ENCODE results near the gene FRRS1.
A peak's percentile ranks its signal among the peaks of the same experiment; 100 is the strongest.

The FRRS1 gene

DNA sequence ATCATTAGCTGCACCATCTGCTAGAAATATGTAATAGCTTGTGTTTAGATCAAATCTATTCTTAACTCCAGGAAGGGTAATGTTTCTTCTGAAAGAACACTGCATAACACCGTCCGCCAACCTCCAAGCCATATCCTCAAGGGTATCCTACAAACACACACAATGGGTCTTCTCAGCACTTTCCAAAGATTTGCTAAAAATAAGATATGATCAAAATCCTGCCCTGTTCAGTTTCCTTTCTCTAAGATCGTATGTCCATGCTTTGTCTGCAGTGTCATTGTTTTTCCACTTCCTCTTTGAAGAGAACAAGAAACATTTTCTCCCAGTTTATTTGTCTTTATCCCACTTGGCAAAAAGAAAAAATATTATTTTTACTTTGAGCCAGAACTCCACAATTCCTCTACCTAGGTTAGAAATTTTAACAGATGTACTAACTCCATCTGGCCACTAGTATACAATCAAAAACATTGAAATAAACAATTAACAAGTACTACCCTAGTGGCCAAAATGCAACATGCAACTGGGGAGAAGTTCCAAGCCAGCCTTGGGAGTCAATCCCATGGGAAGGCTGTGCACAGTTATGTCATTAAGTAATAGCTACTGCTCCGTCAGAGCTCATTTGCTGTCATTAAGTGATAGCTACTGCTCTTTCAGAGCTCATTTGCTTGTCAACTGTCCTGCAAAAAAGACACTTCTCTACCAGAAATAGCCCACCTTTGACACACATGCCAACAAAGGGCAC is 37.8 kb downstream of the FRRS1 start:
- DNase-seq (ENCODE audit: low spot score): no peak

DNA sequence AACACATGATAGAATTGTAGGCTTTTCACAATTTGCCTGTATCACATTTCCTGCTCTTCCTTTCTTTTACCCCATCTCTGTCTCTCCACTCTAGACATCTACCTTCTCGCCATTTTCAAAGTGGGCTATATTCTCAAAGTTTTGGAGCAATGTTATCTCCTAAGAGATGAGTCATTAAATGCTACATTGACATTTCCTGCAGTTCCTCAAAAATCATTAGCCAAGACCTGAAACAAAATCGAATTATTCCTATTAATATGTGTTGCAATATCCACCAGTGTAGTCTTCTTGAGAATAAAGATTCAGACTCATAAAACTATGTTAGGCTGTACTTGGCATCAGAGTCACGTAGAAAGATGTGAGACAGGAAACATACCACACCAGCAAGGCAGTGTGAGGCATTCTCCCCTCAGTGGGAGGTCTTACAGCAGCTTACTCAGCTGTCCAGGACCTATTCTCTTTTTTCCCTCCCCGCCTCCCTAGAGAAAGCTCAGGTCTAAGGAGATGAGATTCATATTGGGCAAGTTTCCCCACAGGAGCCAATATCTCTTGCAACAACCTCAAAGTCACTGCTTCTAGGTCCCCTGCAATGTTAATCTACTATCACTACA is 38.8 kb downstream of the FRRS1 start:
- no peak for DNase-seq (ENCODE audit: low spot score)

- DNase-seq (ENCODE audit: low spot score): no peak
Observed at GRCh38 chr1:99726818-99727217, 39.6 kb downstream of the FRRS1 start.

DNA sequence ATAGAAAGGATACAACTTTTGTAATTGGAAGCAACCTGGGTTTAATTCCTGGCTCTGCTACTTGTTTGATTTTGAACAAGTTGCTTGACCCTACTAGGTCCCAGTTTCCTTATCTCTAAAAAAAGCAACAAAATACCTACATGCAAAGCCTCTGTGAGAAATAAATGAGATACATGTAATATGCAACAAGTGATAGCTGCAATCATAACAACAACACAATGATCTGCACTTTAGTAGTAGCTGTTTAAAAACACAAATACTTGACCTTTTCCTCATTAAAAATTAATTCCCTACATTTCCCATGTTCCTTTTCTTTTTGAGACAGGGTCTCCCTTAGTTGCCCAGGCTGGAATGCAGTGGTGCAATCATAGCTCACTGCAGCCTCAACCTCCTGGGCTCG is 40.0 kb downstream of the FRRS1 start:
- no peak for DNase-seq (ENCODE audit: low spot score)

DNA sequence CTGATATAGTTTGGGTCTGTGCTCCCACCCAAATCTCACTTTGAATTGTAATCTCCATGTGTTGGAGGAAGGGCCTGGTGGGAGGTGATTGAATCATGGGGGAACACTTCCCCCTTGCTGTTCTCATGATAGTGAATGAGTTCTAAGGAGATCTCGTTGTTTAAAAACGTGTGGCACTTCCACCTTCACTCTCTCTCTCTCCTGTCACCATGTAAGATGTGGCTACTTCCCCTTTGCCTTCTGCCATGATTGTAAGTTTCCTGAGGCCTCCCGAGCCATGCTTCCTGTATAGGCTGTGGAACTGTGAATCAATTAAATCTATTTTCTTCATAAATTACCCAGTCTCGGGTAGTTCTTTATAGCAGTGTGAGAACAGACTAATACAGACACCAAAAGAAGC is 40.4 kb downstream of the FRRS1 start:
- no peak for DNase-seq (ENCODE audit: low spot score)

GRCh38 chr1:99723251-99723650 is 43.2 kb downstream of the FRRS1 start:
- no peak for DNase-seq (ENCODE audit: low spot score)

GRCh38 chr1:99717005-99717404 is 49.4 kb downstream of the FRRS1 start:
- DNase-seq (ENCODE audit: low spot score): no peak

GRCh38 chr1:99713006-99713405 is 53.4 kb downstream of the FRRS1 start:
- no peak for DNase-seq (ENCODE audit: low spot score)

- no peak for DNase-seq (ENCODE audit: low spot score)
Observed at GRCh38 chr1:99710994-99711393, 55.4 kb downstream of the FRRS1 start.

- DNase-seq (ENCODE audit: low spot score): peak; percentile 61
Observed at GRCh38 chr1:99707535-99708142, 58.8 kb downstream of the FRRS1 start.

- no peak for DNase-seq (ENCODE audit: low spot score)
Observed at GRCh38 chr1:99705385-99705784, 61.0 kb downstream of the FRRS1 start.

- DNase-seq (ENCODE audit: low spot score): no peak
Observed at GRCh38 chr1:99704356-99704816, 62.0 kb downstream of the FRRS1 start.

DNA sequence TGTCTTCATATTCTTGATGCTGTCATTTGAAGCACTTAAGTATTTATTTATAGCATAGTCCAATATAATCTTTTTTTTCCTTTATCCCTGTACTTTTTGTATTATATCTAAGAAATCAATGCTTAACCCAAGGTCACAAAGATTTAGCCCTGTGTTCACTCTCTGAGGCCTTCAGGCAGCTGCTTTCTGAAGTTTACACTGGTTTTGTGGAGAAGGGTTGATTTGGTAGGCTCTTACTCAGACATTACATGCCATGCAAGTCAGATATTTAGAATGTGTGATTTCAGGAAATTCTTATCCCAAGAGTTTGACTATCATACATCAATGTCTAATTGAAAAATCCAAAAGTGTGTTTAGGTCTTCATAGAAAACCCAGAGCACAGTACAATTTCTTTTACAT is 64.2 kb downstream of the FRRS1 start:
- no peak for DNase-seq (ENCODE audit: low spot score)

- no peak for DNase-seq (ENCODE audit: low spot score)
Observed at GRCh38 chr1:99700020-99700419, 66.4 kb downstream of the FRRS1 start.

DNA sequence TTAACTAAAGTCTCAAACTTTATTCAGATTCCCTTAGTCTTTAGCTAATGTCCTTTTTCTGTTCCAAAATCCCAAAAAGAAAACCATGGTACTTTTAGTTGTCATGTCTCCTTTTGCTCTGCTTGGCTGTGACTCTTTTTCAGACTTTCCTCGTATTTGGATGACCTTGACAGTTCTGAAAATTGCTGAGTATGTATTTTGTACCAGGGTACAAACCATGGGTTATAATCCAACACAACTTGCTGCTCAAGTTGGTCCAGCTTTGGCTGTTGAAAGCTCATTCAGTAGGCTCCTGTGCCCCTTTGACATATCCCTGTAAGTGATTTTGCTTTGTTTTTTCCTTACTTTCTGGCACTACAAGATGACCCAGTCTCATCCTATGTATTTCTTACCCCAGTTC is 68.9 kb downstream of the FRRS1 start:
- DNase-seq (ENCODE audit: low spot score): no peak

DNA sequence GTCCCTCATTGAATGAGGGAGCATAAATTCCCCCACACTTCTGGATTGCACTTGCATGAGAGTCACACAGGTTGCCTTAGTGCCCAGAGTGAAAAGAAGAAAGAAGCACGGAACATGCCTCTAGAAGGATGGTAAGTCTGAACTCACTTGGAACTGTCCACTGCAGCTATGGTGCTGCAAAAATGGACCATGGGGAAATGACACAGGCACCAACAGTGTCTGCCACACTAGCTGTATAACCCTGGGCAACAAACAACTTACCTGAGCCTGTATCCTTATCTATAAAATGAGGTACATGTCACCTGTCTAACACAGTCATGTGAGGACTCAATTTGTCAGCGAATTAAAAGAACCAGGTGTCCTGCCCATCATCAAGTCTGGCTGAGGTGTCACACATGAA is 69.8 kb downstream of the FRRS1 start:
- no peak for DNase-seq (ENCODE audit: low spot score)

DNA sequence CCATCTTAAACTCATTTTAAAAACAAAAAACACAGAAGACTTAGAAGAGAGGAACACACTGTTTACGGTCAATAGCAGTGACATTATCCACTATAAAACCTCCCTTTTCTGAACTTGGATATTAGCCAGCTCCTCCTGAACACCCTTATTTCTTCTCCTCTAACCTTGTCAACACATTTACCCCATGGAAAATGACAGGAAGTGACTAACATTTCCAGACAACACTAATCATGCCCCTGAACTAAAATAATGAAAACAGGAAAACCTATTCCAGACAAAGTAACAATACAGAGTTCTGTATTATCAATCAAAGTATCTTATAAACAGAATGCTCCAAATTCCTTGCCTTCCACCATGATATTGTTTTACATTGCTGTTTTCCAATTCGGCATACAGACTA is 75.3 kb downstream of the FRRS1 start:
- DNase-seq (ENCODE audit: low spot score): no peak

DNA sequence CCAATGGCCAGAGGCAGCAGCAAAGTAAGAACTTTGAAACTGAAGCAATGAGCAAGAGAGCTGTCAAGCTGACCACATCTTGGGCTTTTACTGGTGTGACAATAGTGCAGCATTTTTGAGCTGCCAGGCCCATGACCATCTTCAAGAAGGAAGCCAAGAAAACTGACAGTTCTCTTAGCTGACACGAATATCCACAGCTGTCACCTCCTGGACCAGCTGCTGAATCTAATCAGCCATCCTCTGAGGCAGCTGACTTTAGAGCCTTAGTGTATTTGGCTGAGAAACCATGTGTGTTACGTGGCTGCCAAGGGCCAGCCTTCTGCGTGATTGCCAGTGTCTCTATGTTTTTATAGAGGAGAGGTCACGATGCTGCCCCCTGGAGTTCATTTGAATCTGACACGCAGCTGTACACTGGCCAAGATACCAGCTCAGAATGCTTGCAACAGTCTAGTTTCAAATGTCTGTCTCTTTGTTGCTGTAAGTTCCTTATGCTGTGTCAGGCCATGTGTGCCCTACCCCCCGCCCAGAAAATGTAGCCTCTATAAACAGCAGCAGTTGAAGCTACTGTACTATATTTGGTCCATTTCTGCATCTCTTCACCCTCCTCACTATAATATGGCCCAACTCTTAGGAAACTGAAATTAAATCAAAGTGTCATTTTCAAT is 80.8 kb downstream of the FRRS1 start:
- DNase-seq (ENCODE audit: low spot score): peak; percentile 15

GRCh38 chr1:99682291-99682751 is 84.1 kb downstream of the FRRS1 start:
- no peak for DNase-seq (ENCODE audit: low spot score)

GRCh38 chr1:99681583-99681982 is 84.9 kb downstream of the FRRS1 start:
- no peak for DNase-seq (ENCODE audit: low spot score)

DNA sequence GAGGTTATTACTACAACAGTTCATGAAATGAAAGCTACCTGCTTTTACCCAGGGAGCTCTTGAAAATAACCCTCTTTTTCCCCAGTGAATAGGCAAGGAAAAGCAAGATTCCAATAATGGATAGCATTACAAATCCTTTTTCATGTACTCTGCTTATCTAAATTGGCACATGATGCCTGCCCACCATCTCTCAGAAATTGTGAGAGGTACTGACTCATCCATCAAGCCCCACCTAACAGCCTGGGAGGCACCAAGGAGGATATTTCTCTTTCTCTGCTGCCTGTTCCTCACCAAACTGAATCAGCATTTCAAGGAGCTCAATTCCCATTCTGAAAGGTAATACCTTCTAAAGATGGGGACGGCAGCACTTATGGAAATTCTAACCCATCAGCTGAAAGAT is 86.2 kb downstream of the FRRS1 start:
- DNase-seq (ENCODE audit: low spot score): no peak

- DNase-seq (ENCODE audit: low spot score): no peak
Observed at GRCh38 chr1:99677416-99677815, 89.0 kb downstream of the FRRS1 start.

- DNase-seq (ENCODE audit: low spot score): no peak
Observed at GRCh38 chr1:99676876-99677275, 89.6 kb downstream of the FRRS1 start.
